ENCODE results near the gene PI4KB.

- no peak for TF ChIP-seq POLR2AphosphoS5 (IDR thresholded peaks at IDR 0.05; ENCODE audit: borderline replicate concordance, low read depth, low read length)
- no peak for TF ChIP-seq FOXP2 (optimal IDR thresholded peaks at IDR 0.05; ENCODE audit: control extremely low read depth, extremely low read length, insufficient read depth)
These were observed 32.3 kb downstream of the PI4KB start for GRCh38 chr1:151294742-151295462.

Measured in SK-N-MC (cell line).